Aorta (tissue), 5 donors: ENCODE results near the gene PADI1. TPM values are rescaled to one million over a fixed set of nuclear protein-coding genes. Genes with fewer than 3 reads are reported as not detected.

Experiments used
- ATAC-seq: fragments of 200-7000 bp; cut with Tn5 transposase; one replicate; pipeline ENCODE4 v1.9.1; 2022; ENCODE audit warnings: moderate library complexity; ENCODE audit not compliant: low FRiP score
- DNase-seq, 2 donors: peaks; one replicate each; pipeline ENCODE4 v3.0.0-alpha.2; 2020
- H3K27ac ChIP-seq, 2 donors: one replicate each; pipeline ENCODE4 v1.5.1; 2013; ENCODE audit warnings: low read length in 2 of 2, mild to moderate bottlenecking in 2 of 2, moderate library complexity in 2 of 2, control low read depth in 1 of 2, inconsistent platforms in 1 of 2, low read depth in 1 of 2
- H3K27me3 ChIP-seq, 2 donors: one replicate each; pipeline ENCODE4 v1.6.1; 2013; ENCODE audit warnings: control low read depth in 1 of 2, low read length in 1 of 2, mild to moderate bottlenecking in 1 of 2, moderate library complexity in 1 of 2; ENCODE audit not compliant: insufficient read depth in 2 of 2, control insufficient read depth in 1 of 2
- H3K36me3 ChIP-seq, 2 donors: one replicate each; pipeline ENCODE4 v1.6.1; 2013; ENCODE audit warnings: control low read depth in 1 of 2, low read length in 1 of 2, mild to moderate bottlenecking in 1 of 2; ENCODE audit not compliant: insufficient read depth in 2 of 2, control insufficient read depth in 1 of 2
- H3K4me1 ChIP-seq, 2 donors: one replicate each; pipeline ENCODE4 v1.6.1; 2013; ENCODE audit warnings: low read length in 2 of 2, control low read depth in 1 of 2, mild to moderate bottlenecking in 1 of 2, moderate library complexity in 1 of 2; ENCODE audit not compliant: insufficient read depth in 2 of 2, control insufficient read depth in 1 of 2
- H3K4me3 ChIP-seq, 2 donors: one replicate each; pipeline ENCODE4 v1.5.1; 2013; ENCODE audit warnings: low read length in 2 of 2, control low read depth in 1 of 2, mild to moderate bottlenecking in 1 of 2
- H3K9me3 ChIP-seq: one replicate; pipeline ENCODE4 v1.6.1; 2013; ENCODE audit warnings: mild to moderate bottlenecking, low read length; ENCODE audit not compliant: control insufficient read depth
- WGBS, 2 donors: extraction: QIAGEN DNeasy Blood & Tissue Kit; methylation state at CpG; one replicate each; pipeline ENCODE4 v1.1.7; 2013; 5-methylcytosine and 5-hydroxymethylcytosine counted together
- intact Hi-C, 2 donors: fragments of 100-400 bp; cut with DNase I; formaldehyde crosslinking; loops; one replicate each; pipeline versions ENCODE4 v1.14.2 to v1.15.0; 2022
- polyA plus RNA-seq, 2 donors: library from polyadenylated mRNA; stranded (reverse); fragments of 200-250 nt; gene quantifications; one replicate each; pipeline ENCODE4 v1.2.3, GENCODE V29; 2013
- total RNA-seq, 2 donors: library from RNA; stranded (reverse); fragmentation: NEBNext Ultra II Directional; extraction: Animal tissue kit (Norgen Biotek cat#: 25700); gene quantifications; one replicate each; pipeline ENCODE4 v1.2.1, GENCODE V29; 2021
- donor health status: healthy with polysubstance abuse.
- donor health status: Bipolar disorder and iron deficiency.
- donor health status: DM: no; HTN: no; CAD: no.
- donor health status: DM: no; HTN: no; CAD: no.
- donor health status: DM: yes; HTN: yes; CAD: no.

The PADI1 gene
- total and polyA plus RNA-seq, 4 donors: 0.05 to 0.13 TPM; not detected in 2

GRCh38 chr1:17218939-17219338 is 14.0 kb downstream of the PADI1 start:
- H3K27me3 ChIP-seq: no peaks in the 10 kb centered on the region
- DNase-seq: no peak
- no peak overlapping the region for H3K4me3 ChIP-seq
- H3K36me3 ChIP-seq: no peaks in the 10 kb centered on the region
- no peaks in the 10 kb centered on the region for H3K9me3 ChIP-seq
- intact Hi-C loops: no loop called here
- WGBS, 2 donors: 78 to 83% methylated on average over 7 of the region's 7 CpGs
- no peak overlapping the region for H3K27ac ChIP-seq
- ATAC-seq: no peak
- no peaks in the 10 kb centered on the region for H3K4me1 ChIP-seq

DNA sequence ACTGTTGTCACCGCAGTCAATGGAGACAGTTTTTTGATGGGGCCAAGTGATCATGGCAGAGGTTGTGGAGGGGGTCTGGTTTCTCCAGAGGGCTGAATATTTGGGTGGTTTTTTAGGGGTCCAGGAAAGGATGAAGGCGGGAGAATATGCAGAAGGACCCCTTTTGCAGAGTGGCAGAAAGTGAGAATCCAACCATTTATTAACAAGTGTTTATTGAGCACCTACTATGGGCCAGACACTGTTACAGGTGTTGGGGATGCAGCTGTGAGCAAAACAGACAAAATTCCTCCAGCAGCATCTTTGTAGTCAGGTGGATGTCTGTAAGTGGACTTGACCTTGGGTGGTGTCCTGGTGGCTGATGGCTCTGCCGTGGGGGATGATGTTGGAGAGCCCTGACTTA is 15.4 kb downstream of the PADI1 start:
- Histone ChIP-seq H3K27ac (no peak overlapping the region), H3K4me1 (no peaks in the 10 kb centered on the region), H3K36me3 (no peaks in the 10 kb centered on the region), H3K4me3 (no peak overlapping the region), H3K27me3 (no peaks in the 10 kb centered on the region), H3K9me3 (no peaks in the 10 kb centered on the region)
- 89% methylated on average over 3 of the region's 3 CpGs for WGBS, 2 donors
- intact Hi-C loops: no loop called here
- no peak for DNase-seq
- no peak for ATAC-seq

DNA sequence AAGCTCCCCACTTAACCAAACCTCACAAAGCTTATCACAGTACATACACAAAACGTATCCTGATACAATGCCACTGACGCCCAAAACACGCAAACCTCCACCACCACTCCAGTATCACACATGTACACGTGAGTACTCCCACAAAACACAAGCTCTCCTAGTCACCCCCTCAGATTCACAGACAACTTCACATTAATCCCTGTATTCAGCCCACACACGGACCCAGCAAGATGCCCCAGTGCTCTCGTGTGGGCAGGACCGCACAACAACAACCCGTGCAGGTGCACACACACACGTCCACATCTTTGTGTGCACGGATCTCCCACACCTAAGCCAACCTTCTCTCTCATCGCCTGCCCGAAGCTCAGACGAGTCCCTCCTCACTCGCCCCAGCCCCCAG is 17.6 kb downstream of the PADI1 start:
- no peaks in the 10 kb centered on the region for H3K27me3 ChIP-seq
- H3K27ac ChIP-seq: no peak overlapping the region
- H3K4me1 ChIP-seq: no peaks in the 10 kb centered on the region
- no peak overlapping the region for H3K4me3 ChIP-seq
- no peak for DNase-seq
- H3K36me3 ChIP-seq: no peaks in the 10 kb centered on the region
- WGBS, 2 donors: 87 to 88% methylated on average over 14 of the region's 14 CpGs
- intact Hi-C loops: no loop called here
- H3K9me3 ChIP-seq: no peaks in the 10 kb centered on the region
- no peak for ATAC-seq

- no peak for ATAC-seq
- H3K27ac ChIP-seq: no peak overlapping the region
- no peaks in the 10 kb centered on the region for H3K27me3 ChIP-seq
- H3K4me3 ChIP-seq: no peak overlapping the region
- no peak for DNase-seq
- H3K4me1 ChIP-seq: no peaks in the 10 kb centered on the region
- intact Hi-C loops: no loop called here
- no peaks in the 10 kb centered on the region for H3K9me3 ChIP-seq
- no peaks in the 10 kb centered on the region for H3K36me3 ChIP-seq
- WGBS, 2 donors: 93 to 95% methylated on average over 4 of the region's 4 CpGs
Measured at GRCh38 chr1:17224434-17224833, 19.5 kb downstream of the PADI1 start.

GRCh38 chr1:17225140-17225539 is 20.2 kb downstream of the PADI1 start:
- 81 to 85% methylated on average over 6 of the region's 6 CpGs for WGBS, 2 donors
- Histone ChIP-seq H3K27ac (no peak overlapping the region), H3K4me1 (no peaks in the 10 kb centered on the region), H3K27me3 (no peaks in the 10 kb centered on the region), H3K4me3 (no peak overlapping the region), H3K9me3 (no peaks in the 10 kb centered on the region), H3K36me3 (no peaks in the 10 kb centered on the region)
- no peak for ATAC-seq
- no peak for DNase-seq
- intact Hi-C loops: no loop called here

DNA sequence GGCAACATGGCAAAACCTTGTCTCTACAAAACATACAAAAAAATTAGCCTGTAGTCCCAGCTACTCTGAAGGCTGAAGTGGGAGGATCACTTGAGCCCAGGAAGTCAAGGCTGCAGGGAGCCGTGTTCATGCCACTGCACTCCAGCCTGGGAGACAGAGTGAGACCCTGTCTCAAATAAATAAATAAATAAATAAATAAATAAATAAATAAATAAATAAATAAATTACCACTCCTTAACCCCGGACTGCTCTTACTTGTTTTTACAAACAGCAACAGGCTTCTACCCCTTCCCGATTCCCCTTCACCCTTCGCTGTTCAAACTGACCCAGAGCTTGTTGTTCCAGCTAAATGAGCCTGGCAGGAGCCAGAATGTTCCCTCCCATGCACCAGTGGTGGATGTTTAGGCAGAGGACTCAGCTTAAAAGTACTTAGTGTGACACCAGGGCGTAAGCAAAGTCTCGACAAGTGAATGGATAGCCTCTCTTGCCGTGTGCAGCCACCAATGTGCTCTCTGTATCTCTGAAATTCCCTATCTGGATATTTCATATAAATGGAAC is 22.5 kb downstream of the PADI1 start:
- Histone ChIP-seq H3K36me3 (no peaks in the 10 kb centered on the region), H3K4me3 (no peak overlapping the region), H3K9me3 (no peaks in the 10 kb centered on the region), H3K27ac (no peak overlapping the region), H3K27me3 (no peaks in the 10 kb centered on the region), H3K4me1 (no peaks in the 10 kb centered on the region)
- ATAC-seq: no peak
- WGBS, 2 donors: 67% methylated on average over 7 of the region's 7 CpGs
- no peak for DNase-seq
- intact Hi-C loops: no loop called here

GRCh38 chr1:17228619-17229018 is 23.7 kb downstream of the PADI1 start:
- no peak overlapping the region for H3K27ac ChIP-seq
- H3K4me1 ChIP-seq: no peaks in the 10 kb centered on the region
- 84 to 86% methylated on average over 8 of the region's 8 CpGs for WGBS, 2 donors
- no peaks in the 10 kb centered on the region for H3K36me3 ChIP-seq
- no peak for DNase-seq
- no peak overlapping the region for H3K4me3 ChIP-seq
- H3K27me3 ChIP-seq: no peaks in the 10 kb centered on the region
- intact Hi-C loops: no loop called here
- no peak for ATAC-seq
- H3K9me3 ChIP-seq: no peaks in the 10 kb centered on the region

DNA sequence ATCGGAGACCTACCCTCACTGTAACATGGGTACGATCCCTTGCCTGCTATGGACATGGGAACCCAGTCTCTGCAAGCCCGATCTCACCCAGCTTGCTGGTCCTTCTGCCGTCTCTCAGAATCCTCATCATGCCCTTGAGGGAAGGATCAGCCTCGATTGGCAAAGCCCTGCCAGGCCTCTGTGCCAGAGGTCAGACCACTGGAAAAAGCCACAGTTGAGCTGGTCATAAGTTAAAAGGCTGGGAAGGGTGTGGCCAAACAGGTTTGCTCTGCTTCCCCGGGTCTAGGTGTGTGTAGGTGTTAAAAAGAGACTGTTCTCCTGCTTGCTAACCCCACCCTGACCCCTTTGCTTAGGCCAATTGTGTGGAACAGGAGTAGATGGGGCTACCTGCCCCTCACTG is 24.5 kb downstream of the PADI1 start:
- Histone ChIP-seq H3K9me3 (no peaks in the 10 kb centered on the region), H3K4me1 (no peaks in the 10 kb centered on the region), H3K27ac (no peak overlapping the region), H3K27me3 (no peaks in the 10 kb centered on the region), H3K4me3 (no peak overlapping the region), H3K36me3 (no peaks in the 10 kb centered on the region)
- intact Hi-C loops: no loop called here
- ATAC-seq: no peak
- DNase-seq: no peak
- 86 to 89% methylated on average over 6 of the region's 6 CpGs for WGBS, 2 donors

- DNase-seq: no peak
- H3K27me3 ChIP-seq: no peaks in the 10 kb centered on the region
- no peak for ATAC-seq
- no peak overlapping the region for H3K27ac ChIP-seq
- WGBS, 2 donors: 92 to 94% methylated on average over 10 of the region's 10 CpGs
- no peaks in the 10 kb centered on the region for H3K4me1 ChIP-seq
- no peaks in the 10 kb centered on the region for H3K9me3 ChIP-seq
- no peak overlapping the region for H3K4me3 ChIP-seq
- intact Hi-C loops: loop anchor here in 1 of 2 donors (10.0 kb wide), 1 partner anchor 275 kb away; no protein-coding TSS in a partner anchor
- H3K36me3 ChIP-seq: no peaks in the 10 kb centered on the region
Measured at GRCh38 chr1:17230106-17230505, 25.2 kb downstream of the PADI1 start.
